ENCODE measurements around the gene YBX1. TPM values are rescaled to one million over a fixed set of nuclear protein-coding genes. Genes with fewer than 3 reads are reported as not detected.
A peak's percentile ranks its signal among the peaks of the same experiment; 100 is the strongest.
"Not testable (repeated sequence)": the region's sequence is repeated elsewhere in the genome, so short reads cannot be mapped to it uniquely, and the experiment has no call there.

Gene YBX1
- total RNA-seq, 2 donors from 2014 or later, result 340 to 372 TPM

GRCh38 chr1:42679364-42679983 lies 2.7 kb upstream of the YBX1 start:
- ATAC-seq (no peak), DNase-seq (no peak)
- Mint-ChIP-seq H3K4me1 (peaks cover 27% of the 10 kb centered on the region), H3K36me3 (ENCODE audit: low read depth) (peaks cover 10% of the 10 kb centered on the region), H3K27ac (no peak overlapping the region), H3K4me3 (no peak overlapping the region), H3K27me3 (no peaks in the 10 kb centered on the region)
- H3K9me3 ChIP-seq (ENCODE audit: control insufficient read depth, low read length, poor library complexity, severe bottlenecking), result no peaks in the 10 kb centered on the region

GRCh38 chr1:42680055-42680454 lies 2.2 kb upstream of the YBX1 start:
- H3K9me3 ChIP-seq (ENCODE audit: control insufficient read depth, low read length, poor library complexity, severe bottlenecking), result no peaks in the 10 kb centered on the region
- Mint-ChIP-seq H3K36me3 (ENCODE audit: low read depth) (peaks cover 12% of the 10 kb centered on the region), H3K4me1 (peaks cover 33% of the 10 kb centered on the region), H3K4me3 (peak overlapping the region; percentile 80), H3K27ac (no peak overlapping the region), H3K27me3 (no peaks in the 10 kb centered on the region)
- DNase-seq (no peak), ATAC-seq (no peak)

GRCh38 chr1:42680921-42681683 lies 1.1 kb upstream of the YBX1 start:
- peaks cover 40% of the 10 kb centered on the region for H3K4me1 Mint-ChIP-seq
- ATAC-seq (no peak), DNase-seq (no peak)
- no peaks in the 10 kb centered on the region for H3K27me3 Mint-ChIP-seq
- no peaks in the 10 kb centered on the region for H3K9me3 ChIP-seq (ENCODE audit: control insufficient read depth, low read length, poor library complexity, severe bottlenecking)
- H3K27ac Mint-ChIP-seq, result peak overlapping the region; percentile 95
- peaks cover 12% of the 10 kb centered on the region for H3K36me3 Mint-ChIP-seq (ENCODE audit: low read depth)
- H3K4me3 Mint-ChIP-seq, result peak overlapping the region; percentile 95

- peak; percentile 24 for ATAC-seq
- peaks cover 50% of the 10 kb centered on the region for H3K4me1 Mint-ChIP-seq
- H3K27me3 Mint-ChIP-seq; DNase-seq; H3K36me3 Mint-ChIP-seq (ENCODE audit: low read depth); H3K9me3 ChIP-seq (ENCODE audit: control insufficient read depth, low read length, poor library complexity, severe bottlenecking): not testable (repeated sequence)
- H3K4me3 Mint-ChIP-seq, result peak overlapping the region; percentile 95
- peak overlapping the region; percentile 95 for H3K27ac Mint-ChIP-seq
Measured at GRCh38 chr1:42682484-42682738, 193 bp downstream of the YBX1 start.

- H3K27ac Mint-ChIP-seq, result peak overlapping the region; percentile 95
- H3K36me3 Mint-ChIP-seq (ENCODE audit: low read depth), result peaks cover 9% of the 10 kb centered on the region
- H3K4me3 Mint-ChIP-seq, result peak overlapping the region; percentile 96
- DNase-seq (peak; percentile 54 to 62 (median 61)), ATAC-seq (peak; percentile 47)
- no peaks in the 10 kb centered on the region for H3K27me3 Mint-ChIP-seq
- no peaks in the 10 kb centered on the region for H3K9me3 ChIP-seq (ENCODE audit: control insufficient read depth, low read length, poor library complexity, severe bottlenecking)
- peaks cover 55% of the 10 kb centered on the region for H3K4me1 Mint-ChIP-seq
Measured at GRCh38 chr1:42682739-42683531, 717 bp downstream of the YBX1 start.

GRCh38 chr1:42684139-42684538 lies 1.9 kb downstream of the YBX1 start:
- no peak for ATAC-seq
- peaks cover 9% of the 10 kb centered on the region for H3K36me3 Mint-ChIP-seq (ENCODE audit: low read depth)
- no peak for DNase-seq
- no peaks in the 10 kb centered on the region for H3K9me3 ChIP-seq (ENCODE audit: control insufficient read depth, low read length, poor library complexity, severe bottlenecking)
- H3K27me3 Mint-ChIP-seq, result no peaks in the 10 kb centered on the region
- peaks cover 59% of the 10 kb centered on the region for H3K4me1 Mint-ChIP-seq
- peak overlapping the region; percentile 93 for H3K27ac Mint-ChIP-seq
- H3K4me3 Mint-ChIP-seq, result peak overlapping the region; percentile 96

GRCh38 chr1:42686418-42686817 lies 4.2 kb downstream of the YBX1 start:
- peak overlapping the region; percentile 93 for H3K27ac Mint-ChIP-seq

GRCh38 chr1:42689912-42690311 lies 7.7 kb downstream of the YBX1 start:
- DNase-seq (no peak), ATAC-seq (no peak)
- no peaks in the 10 kb centered on the region for H3K9me3 ChIP-seq (ENCODE audit: control insufficient read depth, low read length, poor library complexity, severe bottlenecking)
- H3K36me3 Mint-ChIP-seq (ENCODE audit: low read depth), result no peaks in the 10 kb centered on the region
- H3K27ac Mint-ChIP-seq, result no peak overlapping the region
- H3K4me3 Mint-ChIP-seq, result no peak overlapping the region
- H3K27me3 Mint-ChIP-seq, result no peaks in the 10 kb centered on the region
- H3K4me1 Mint-ChIP-seq, result peaks cover 66% of the 10 kb centered on the region

More at GRCh38 chr1:42686418-42686817, 4.2 kb downstream of the YBX1 start:
- no peaks in the 10 kb centered on the region for H3K27me3 Mint-ChIP-seq
- H3K36me3 Mint-ChIP-seq (ENCODE audit: low read depth), result peaks cover 9% of the 10 kb centered on the region
- no peaks in the 10 kb centered on the region for H3K9me3 ChIP-seq (ENCODE audit: control insufficient read depth, low read length, poor library complexity, severe bottlenecking)
- DNase-seq (no peak), ATAC-seq (no peak)
- H3K4me3 Mint-ChIP-seq, result no peak overlapping the region
- H3K4me1 Mint-ChIP-seq, result peaks cover 62% of the 10 kb centered on the region

GRCh38 chr1:42690477-42691156 lies 8.4 kb downstream of the YBX1 start:
- H3K4me1 Mint-ChIP-seq, result peaks cover 65% of the 10 kb centered on the region
- ATAC-seq (no peak), DNase-seq (no peak)
- H3K9me3 ChIP-seq (ENCODE audit: control insufficient read depth, low read length, poor library complexity, severe bottlenecking), result no peaks in the 10 kb centered on the region
- H3K4me3 Mint-ChIP-seq, result no peak overlapping the region
- no peaks in the 10 kb centered on the region for H3K36me3 Mint-ChIP-seq (ENCODE audit: low read depth)
- H3K27ac Mint-ChIP-seq, result no peak overlapping the region
- H3K27me3 Mint-ChIP-seq, result no peaks in the 10 kb centered on the region

- Mint-ChIP-seq H3K27me3 (no peaks in the 10 kb centered on the region), H3K4me1 (peaks cover 65% of the 10 kb centered on the region), H3K36me3 (ENCODE audit: low read depth) (peaks cover 3% of the 10 kb centered on the region), H3K4me3 (no peak overlapping the region), H3K27ac (peak overlapping the region; percentile 29)
- ATAC-seq, result no peak
- H3K9me3 ChIP-seq (ENCODE audit: control insufficient read depth, low read length, poor library complexity, severe bottlenecking), result no peaks in the 10 kb centered on the region
- DNase-seq, result no peak
Measured at GRCh38 chr1:42691157-42691498, 8.9 kb downstream of the YBX1 start.

- Mint-ChIP-seq H3K36me3 (ENCODE audit: low read depth) (peaks cover 6% of the 10 kb centered on the region), H3K4me3 (peak overlapping the region; percentile 9), H3K4me1 (peaks cover 59% of the 10 kb centered on the region), H3K27me3 (no peaks in the 10 kb centered on the region), H3K27ac (no peak overlapping the region)
- no peaks in the 10 kb centered on the region for H3K9me3 ChIP-seq (ENCODE audit: control insufficient read depth, low read length, poor library complexity, severe bottlenecking)
- ATAC-seq, result no peak
- DNase-seq, result no peak
Measured at GRCh38 chr1:42692461-42692860, 10.2 kb downstream of the YBX1 start.

- peaks cover 6% of the 10 kb centered on the region for H3K36me3 Mint-ChIP-seq (ENCODE audit: low read depth)
Measured at GRCh38 chr1:42692911-42693310, 10.7 kb downstream of the YBX1 start.

More at GRCh38 chr1:42692911-42693310, 10.7 kb downstream of the YBX1 start:
- H3K9me3 ChIP-seq (ENCODE audit: control insufficient read depth, low read length, poor library complexity, severe bottlenecking), result no peaks in the 10 kb centered on the region
- DNase-seq (no peak), ATAC-seq (no peak)
- no peak overlapping the region for H3K4me3 Mint-ChIP-seq
- H3K4me1 Mint-ChIP-seq, result peaks cover 54% of the 10 kb centered on the region
- H3K27me3 Mint-ChIP-seq, result no peaks in the 10 kb centered on the region
- no peak overlapping the region for H3K27ac Mint-ChIP-seq
